Duodenal mucosa (tissue), 2 donors: ENCODE results near the gene MAP3K5.

Experiments
- H3K27ac ChIP-seq: one replicate; pipeline ENCODE4 v1.7.0; 2013; ENCODE audit warnings: low read depth, low read length
- H3K27me3 ChIP-seq, 2 donors: one replicate each; pipeline ENCODE4 v1.7.0; 2013; ENCODE audit warnings: low read length in 2 of 2, control low read depth in 1 of 2; ENCODE audit not compliant: insufficient read depth in 2 of 2, control insufficient read depth in 1 of 2
- H3K36me3 ChIP-seq, 2 donors: one replicate each; pipeline ENCODE4 v1.7.0; 2013; ENCODE audit warnings: low read length in 2 of 2, control low read depth in 1 of 2; ENCODE audit not compliant: insufficient read depth in 2 of 2, control insufficient read depth in 1 of 2
- H3K4me1 ChIP-seq, 2 donors: one replicate each; pipeline ENCODE4 v1.7.0; 2013; ENCODE audit warnings: low read length in 2 of 2, control low read depth in 1 of 2; ENCODE audit not compliant: insufficient read depth in 2 of 2, control insufficient read depth in 1 of 2
- H3K4me3 ChIP-seq, 2 donors: one replicate each; pipeline ENCODE4 v1.7.0; 2013; ENCODE audit warnings: low read length in 2 of 2, low read depth in 1 of 2
- H3K9ac ChIP-seq, 2 donors: one replicate each; pipeline ENCODE4 v1.7.0; 2013; ENCODE audit warnings: low read length in 2 of 2, low read depth in 1 of 2
- H3K9me3 ChIP-seq, 2 donors: one replicate each; pipeline ENCODE4 v1.7.0; 2013; ENCODE audit warnings: low read length in 2 of 2, control low read depth in 1 of 2; ENCODE audit not compliant: control insufficient read depth in 1 of 2

The MAP3K5 gene

DNA sequence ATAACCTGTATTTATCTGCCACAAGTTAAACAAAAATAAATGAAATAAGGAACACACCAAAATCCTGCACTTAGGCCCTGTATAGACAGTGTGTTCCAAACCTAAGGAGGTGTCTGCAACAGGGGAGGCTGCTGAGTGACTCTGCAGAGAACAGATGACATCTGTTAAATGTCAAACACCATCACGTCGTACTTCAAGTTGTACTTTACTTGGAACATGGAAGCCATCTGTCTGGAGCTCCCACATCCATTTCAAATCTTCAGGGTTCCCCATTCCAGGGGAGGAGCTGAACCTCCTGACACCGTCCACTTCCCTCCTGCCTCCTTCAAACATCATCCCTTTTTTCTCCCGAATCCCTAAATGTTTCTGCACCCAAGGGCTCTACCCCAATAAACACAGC, 240.2 kb downstream of the MAP3K5 start:
- H3K4me3 ChIP-seq, result no peak overlapping the region
- peaks cover 4% of the 10 kb centered on the region in 2 donors for H3K36me3 ChIP-seq
- H3K27ac ChIP-seq, result no peak overlapping the region
- H3K4me1 ChIP-seq, result peaks cover 14 to 21% of the 10 kb centered on the region in 2 donors
- peaks cover 0 to 1% of the 10 kb centered on the region in 2 donors for H3K27me3 ChIP-seq
- H3K9ac ChIP-seq, result no peak overlapping the region
- no peaks in the 10 kb centered on the region for H3K9me3 ChIP-seq

DNA sequence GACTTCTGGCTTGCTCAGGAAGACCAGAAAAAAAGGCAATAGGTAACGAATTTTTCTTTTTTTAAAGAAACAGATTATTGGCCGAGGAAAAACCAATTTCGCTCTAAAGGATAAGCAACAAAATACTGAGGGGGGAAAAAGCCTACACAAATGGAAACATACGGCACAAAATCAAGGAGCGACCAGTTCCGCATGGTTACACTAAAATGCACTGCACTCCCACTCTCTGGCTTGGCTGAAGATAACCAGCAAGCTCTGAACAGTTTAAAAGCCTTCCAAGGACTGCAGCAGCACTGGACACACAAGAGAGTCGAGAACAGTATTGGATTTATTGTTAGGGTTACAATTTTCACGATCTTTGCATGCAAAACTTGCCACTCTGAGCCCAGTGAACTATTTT, 241.2 kb downstream of the MAP3K5 start:
- H3K27ac ChIP-seq, result no peak overlapping the region
- no peaks in the 10 kb centered on the region for H3K36me3 ChIP-seq
- peaks cover 0 to 5% of the 10 kb centered on the region in 2 donors for H3K27me3 ChIP-seq
- H3K4me3 ChIP-seq, result peak overlapping the region; percentile 69 to 79
- H3K9ac ChIP-seq, result peak overlapping the region; percentile 50 to 68
- H3K9me3 ChIP-seq, result no peaks in the 10 kb centered on the region
- H3K4me1 ChIP-seq, result peaks cover 14 to 27% of the 10 kb centered on the region in 2 donors

DNA sequence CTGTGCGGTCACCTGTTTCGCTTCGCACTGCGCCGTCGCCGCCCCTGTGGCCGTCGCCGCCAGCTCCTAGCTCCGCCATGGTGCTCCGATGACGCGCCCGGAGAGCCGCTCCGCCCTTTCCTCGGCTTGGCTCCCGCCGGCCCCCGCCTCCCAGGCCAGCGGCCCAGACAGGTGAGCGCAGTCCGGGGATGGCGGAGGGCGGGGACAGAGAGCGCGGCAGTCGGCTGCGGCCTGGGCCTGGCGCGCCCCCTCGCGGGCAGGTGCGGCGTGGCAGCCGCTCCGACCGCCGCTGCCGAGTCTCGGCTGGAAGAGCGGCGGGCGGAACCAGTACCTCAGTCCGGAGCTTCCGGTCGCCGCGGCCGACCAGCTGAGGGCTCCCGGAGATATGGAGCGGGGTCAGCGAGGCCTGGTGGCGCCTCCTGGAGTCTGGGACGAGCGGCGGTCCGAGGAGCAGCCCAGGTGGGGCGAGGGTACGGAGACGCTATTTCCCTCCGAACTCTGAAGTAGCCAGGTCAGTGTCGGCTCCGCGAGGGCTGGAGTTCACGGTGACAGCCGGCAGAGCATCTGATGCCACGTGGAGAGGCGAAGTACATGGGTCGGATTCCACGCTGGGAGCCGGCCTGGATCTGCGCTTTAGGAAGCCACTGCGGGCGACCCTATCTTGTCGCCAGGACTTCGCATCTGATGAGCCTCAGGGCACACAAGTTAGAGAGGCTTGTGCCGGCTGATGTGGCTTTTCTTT, 241.8 kb downstream of the MAP3K5 start, which contains the start of gene MAP7:
Gene MAP7 (minus strand): TSS at position 93 of the 742 bp plus-strand sequence. CDS start 14 bp downstream, at position 79.
- no peaks in the 10 kb centered on the region for H3K9me3 ChIP-seq
- H3K27me3 ChIP-seq, result peaks cover 0 to 5% of the 10 kb centered on the region in 2 donors
- H3K27ac ChIP-seq, result peak within 1 kb of the TSS; percentile 71

DNA sequence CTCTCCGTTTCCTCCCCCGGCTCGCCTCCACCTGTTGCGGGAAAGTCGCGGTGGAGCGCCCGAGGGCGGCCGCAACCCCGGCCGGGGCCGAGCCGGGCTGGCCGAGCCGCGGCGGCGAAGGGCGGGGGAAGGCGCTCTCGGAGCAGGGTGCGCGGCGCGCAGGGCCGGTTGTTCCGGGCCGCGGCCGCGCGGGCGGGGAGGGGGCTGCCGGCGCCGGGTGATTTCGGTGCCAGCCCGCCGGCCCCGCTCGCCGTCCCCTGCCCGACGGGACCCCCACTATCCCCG, 242.3 kb downstream of the MAP3K5 start:
- no peaks in the 10 kb centered on the region for H3K36me3 ChIP-seq
- peaks cover 0 to 5% of the 10 kb centered on the region in 2 donors for H3K27me3 ChIP-seq
- no peaks in the 10 kb centered on the region for H3K9me3 ChIP-seq
- peak overlapping the region; percentile 71 for H3K27ac ChIP-seq
- H3K4me3 ChIP-seq, result peak overlapping the region; percentile 69 to 79
- peaks cover 14 to 27% of the 10 kb centered on the region in 2 donors for H3K4me1 ChIP-seq
- peak overlapping the region; percentile 70 to 71 for H3K9ac ChIP-seq

More for the DNA sequence above, 241.8 kb downstream of the MAP3K5 start, which contains the start of gene MAP7:
- peak within 1 kb of the TSS; percentile 70 to 71 for H3K9ac ChIP-seq
- H3K4me3 ChIP-seq, result peak within 1 kb of the TSS; percentile 69 to 79
- H3K36me3 ChIP-seq, result no peaks in the 10 kb centered on the region
- H3K4me1 ChIP-seq, result peaks cover 14 to 27% of the 10 kb centered on the region in 2 donors

GRCh38 chr6:136549300-136550044, 242.8 kb downstream of the MAP3K5 start:
- peaks cover 0 to 5% of the 10 kb centered on the region in 2 donors for H3K27me3 ChIP-seq
- no peaks in the 10 kb centered on the region for H3K36me3 ChIP-seq
- H3K27ac ChIP-seq, result no peak overlapping the region
- H3K4me1 ChIP-seq, result peaks cover 14 to 27% of the 10 kb centered on the region in 2 donors
- peak overlapping the region; percentile 69 to 79 for H3K4me3 ChIP-seq
- H3K9me3 ChIP-seq, result no peaks in the 10 kb centered on the region
- H3K9ac ChIP-seq, result peak overlapping the region; percentile 70 to 71

GRCh38 chr6:136548582-136549299, 243.5 kb downstream of the MAP3K5 start:
- Histone ChIP-seq H3K4me3 (peak overlapping the region; percentile 69 to 79), H3K4me1 (peaks cover 14 to 26% of the 10 kb centered on the region in 2 donors), H3K27me3 (peaks cover 0 to 5% of the 10 kb centered on the region in 2 donors), H3K27ac (no peak overlapping the region), H3K9ac (peak overlapping the region; percentile 70 to 71), H3K9me3 (no peaks in the 10 kb centered on the region), H3K36me3 (no peaks in the 10 kb centered on the region)

DNA sequence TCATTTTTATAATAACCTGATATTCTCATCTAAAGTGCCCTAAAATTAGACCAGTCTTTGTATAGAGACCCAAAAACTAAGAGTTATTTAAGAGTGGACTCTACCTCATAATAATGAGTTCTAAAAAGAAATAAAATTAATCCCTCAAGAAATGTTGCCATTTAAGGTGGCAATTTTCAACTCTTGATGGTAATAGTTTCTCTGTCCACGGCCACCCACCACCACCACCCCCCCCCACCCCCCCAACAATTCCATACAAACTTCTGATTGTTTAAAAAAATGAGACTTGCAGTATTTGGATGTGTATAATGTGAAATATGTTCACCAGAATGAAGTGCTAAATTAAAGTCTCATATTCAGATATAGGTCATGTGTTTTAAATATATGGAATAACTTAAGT, 244.4 kb downstream of the MAP3K5 start:
- Histone ChIP-seq H3K4me1 (peaks cover 14 to 17% of the 10 kb centered on the region in 2 donors), H3K36me3 (no peaks in the 10 kb centered on the region), H3K27ac (no peak overlapping the region), H3K27me3 (peaks cover 0 to 5% of the 10 kb centered on the region in 2 donors), H3K4me3 (peak overlapping the region in 1 of 2 donors; percentile 69), H3K9ac (no peak overlapping the region), H3K9me3 (no peaks in the 10 kb centered on the region)

GRCh38 chr6:136547336-136547735, 244.9 kb downstream of the MAP3K5 start:
- no peak overlapping the region for H3K9ac ChIP-seq
- peaks cover 12 to 17% of the 10 kb centered on the region in 2 donors for H3K4me1 ChIP-seq
- H3K27ac ChIP-seq, result no peak overlapping the region
- peaks cover 0 to 5% of the 10 kb centered on the region in 2 donors for H3K27me3 ChIP-seq
- no peaks in the 10 kb centered on the region for H3K36me3 ChIP-seq
- H3K4me3 ChIP-seq, result no peak overlapping the region
- no peaks in the 10 kb centered on the region for H3K9me3 ChIP-seq

DNA sequence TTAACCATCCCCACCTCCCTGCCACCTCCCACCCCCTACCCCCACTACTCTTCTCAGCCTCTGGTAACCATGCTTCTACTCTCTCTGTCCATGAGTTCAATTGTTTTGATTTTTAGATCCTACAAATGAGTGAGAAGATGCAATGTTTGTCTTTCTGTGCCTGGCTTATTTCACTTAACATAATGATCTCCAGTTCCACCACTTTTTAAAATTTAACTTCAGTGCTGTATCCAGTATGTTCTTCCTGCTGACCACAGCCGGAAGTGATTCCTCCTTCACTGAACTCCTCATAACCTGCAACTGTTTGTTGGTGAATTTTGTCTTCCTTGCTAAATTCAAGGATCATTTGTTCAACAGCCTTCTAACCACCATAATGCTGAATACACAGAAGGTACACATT, 245.9 kb downstream of the MAP3K5 start:
- H3K4me3 ChIP-seq, result no peak overlapping the region
- no peak overlapping the region for H3K9ac ChIP-seq
- H3K36me3 ChIP-seq, result no peaks in the 10 kb centered on the region
- H3K27ac ChIP-seq, result no peak overlapping the region
- peaks cover 0 to 5% of the 10 kb centered on the region in 2 donors for H3K27me3 ChIP-seq
- peaks cover 10 to 12% of the 10 kb centered on the region in 2 donors for H3K4me1 ChIP-seq
- no peaks in the 10 kb centered on the region for H3K9me3 ChIP-seq
